IMR-90 (cell line): ENCODE results near the gene TEX22. TPM values are rescaled to one million over a fixed set of nuclear protein-coding genes. Genes with fewer than 3 reads are reported as not detected.

ENCODE experiments used
- ATAC-seq: fragments of 200-7000 bp; cut with Tn5 transposase; 2 replicates; pipeline ENCODE4 v1.9.1; 2020; ENCODE audit warnings: low read depth, mild to moderate bottlenecking, moderate library complexity
- BruUV-seq: library from RNA; stranded (reverse); fragments of 400-500 nt; replicated peaks from 2 replicates; lab custom pipeline; 2021; lab: Mats Ljungman, UMichigan
- CTCF ChIA-PET: fragments of 300-600 bp; formaldehyde crosslinking; extraction: SDS; loops from one replicate; lab custom pipeline; 2021; ENCODE audit warnings: antibody characterized with exemption; lab: Yijun Ruan, JAX
- POLR2A ChIA-PET: fragments of 300-600 bp; sonication (Branson Sonifier 250); formaldehyde crosslinking; loops from one replicate; lab custom pipeline; 2022; ENCODE audit warnings: antibody characterized with exemption; ENCODE audit not compliant: unreplicated experiment; lab: Charles Lee
- DNase-seq: peaks from one replicate; pipeline ENCODE4 v3.0.0; 2013
- H2AFZ ChIP-seq: replicated peaks from 2 replicates; pipeline ENCODE3; 2013; ENCODE audit warnings: low read length, mild to moderate bottlenecking; ENCODE audit not compliant: poor library complexity
- H2AK5ac ChIP-seq: 2 replicates; pipeline ENCODE4 v1.6.1; 2013; ENCODE audit warnings: low read depth, low read length, inconsistent platforms
- H2AK9ac ChIP-seq: replicated peaks from 2 replicates; pipeline ENCODE3; 2013; ENCODE audit warnings: mild to moderate bottlenecking, low read depth, low read length, moderate library complexity; ENCODE audit not compliant: poor library complexity
- H2BK120ac ChIP-seq: 2 replicates; pipeline ENCODE4 v1.6.1; 2013; ENCODE audit warnings: low read depth, low read length, inconsistent platforms
- H2BK15ac ChIP-seq: 3 replicates; pipeline ENCODE4 v1.6.1; 2013; ENCODE audit warnings: low read depth, low read length, inconsistent platforms
- H2BK20ac ChIP-seq: 2 replicates; pipeline ENCODE4 v1.6.1; 2013; ENCODE audit warnings: low read depth, mild to moderate bottlenecking, inconsistent platforms, low read length, moderate library complexity
- H2BK5ac ChIP-seq: 2 replicates; pipeline ENCODE4 v1.6.1; 2013; ENCODE audit warnings: mild to moderate bottlenecking, low read depth, low read length, inconsistent platforms; ENCODE audit not compliant: poor library complexity, severe bottlenecking
- H3K14ac ChIP-seq: replicated peaks from 2 replicates; pipeline ENCODE4 v1.6.1; 2013; ENCODE audit warnings: low read depth, low read length, inconsistent platforms
- H3K18ac ChIP-seq: 2 replicates; pipeline ENCODE4 v1.6.1; 2013; ENCODE audit warnings: low read depth, low read length, control low read depth
- H3K23ac ChIP-seq: 2 replicates; pipeline ENCODE4 v1.6.1; 2013; ENCODE audit warnings: low read depth, low read length, inconsistent platforms
- H3K27ac ChIP-seq: 2 replicates; pipeline ENCODE4 v1.5.1; 2013; ENCODE audit warnings: mild to moderate bottlenecking, control low read depth, low read length; ENCODE audit not compliant: insufficient read depth
- H3K27me3 ChIP-seq: 2 replicates; pipeline ENCODE4 v1.6.1; 2013; ENCODE audit warnings: low read length; ENCODE audit not compliant: control insufficient read depth, insufficient read depth
- H3K36me3 ChIP-seq: 2 replicates; pipeline ENCODE4 v1.6.1; 2013; ENCODE audit warnings: low read length, mixed read lengths; ENCODE audit not compliant: control insufficient read depth, insufficient read depth
- H3K4ac ChIP-seq: 2 replicates; pipeline ENCODE4 v1.6.1; 2013; ENCODE audit warnings: low read depth, low read length, inconsistent platforms
- H3K4me1 ChIP-seq: 2 replicates; pipeline ENCODE4 v1.6.1; 2013; ENCODE audit warnings: low read length, mixed read lengths; ENCODE audit not compliant: control insufficient read depth, insufficient read depth
- H3K4me2 ChIP-seq: 2 replicates; pipeline ENCODE4 v1.6.1; 2013; ENCODE audit warnings: low read depth, mild to moderate bottlenecking, control low read depth, low read length, moderate library complexity
- H3K4me3 ChIP-seq: 2 replicates; pipeline ENCODE4 v1.5.1; 2013; ENCODE audit warnings: low read depth, mild to moderate bottlenecking, control low read depth, low read length, moderate library complexity; ENCODE audit not compliant: insufficient read depth
- H3K56ac ChIP-seq: 2 replicates; pipeline ENCODE4 v1.6.1; 2013; ENCODE audit warnings: low read length, inconsistent platforms; ENCODE audit not compliant: insufficient read depth; ENCODE audit errors: extremely low read depth
- H3K79me1 ChIP-seq, 2 experiments: 2 replicates each; pipeline ENCODE4 v1.6.1; 2013; ENCODE audit warnings: low read length in 2 of 2, inconsistent platforms in 1 of 2, low read depth in 1 of 2
- H3K9ac ChIP-seq: 2 replicates; pipeline ENCODE4 v1.6.1; 2013; ENCODE audit warnings: low read depth, low read length, control low read depth
- H3K9me1 ChIP-seq: 2 replicates; pipeline ENCODE4 v1.6.1; 2013; ENCODE audit warnings: low read length, inconsistent platforms; ENCODE audit not compliant: insufficient read depth
- H3K9me3 ChIP-seq: 2 replicates; pipeline ENCODE4 v1.6.1; 2013; ENCODE audit warnings: low read length; ENCODE audit not compliant: control insufficient read depth, insufficient read depth
- H4K20me1 ChIP-seq: 2 replicates; pipeline ENCODE4 v1.6.1; 2013; ENCODE audit warnings: low read length, inconsistent platforms; ENCODE audit not compliant: insufficient read depth
- H4K5ac ChIP-seq: 2 replicates; pipeline ENCODE4 v1.6.1; 2013; ENCODE audit warnings: mild to moderate bottlenecking, low read depth, low read length, control low read depth
- H4K8ac ChIP-seq, 2 experiments: 2 replicates each; pipeline ENCODE4 v1.6.1; 2013; ENCODE audit warnings: low read depth in 2 of 2, low read length in 2 of 2, control low read depth in 1 of 2, inconsistent platforms in 1 of 2
- H4K91ac ChIP-seq: 2 replicates; pipeline ENCODE4 v1.6.1; 2013; ENCODE audit warnings: low read depth, low read length, inconsistent platforms; ENCODE audit not compliant: insufficient read depth
- CEBPB ChIP-seq: IDR thresholded peaks from 2 replicates; pipeline ENCODE4 v1.6.1; 2012; ENCODE audit warnings: low read depth, low read length, improper control_type of control experiment
- CHD1 ChIP-seq: IDR thresholded peaks from 2 replicates; pipeline ENCODE4 v1.6.1; 2012; ENCODE audit warnings: low read depth, low read length, improper control_type of control experiment
- ELK1 ChIP-seq: fragments of 150-350 bp; IDR thresholded peaks from 2 replicates; pipeline ENCODE4 v1.6.1; 2016; ENCODE audit warnings: low read depth, mild to moderate bottlenecking, low read length, moderate library complexity, borderline replicate concordance
- MAFK ChIP-seq: IDR thresholded peaks from 2 replicates; pipeline ENCODE4 v1.6.1; 2012; ENCODE audit warnings: low read depth, low read length, improper control_type of control experiment
- MAZ ChIP-seq: IDR thresholded peaks from 2 replicates; pipeline ENCODE4 v1.6.1; 2012; ENCODE audit warnings: low read depth, mild to moderate bottlenecking, low read length, improper control_type of control experiment, moderate library complexity, borderline replicate concordance
- MXI1 ChIP-seq: IDR thresholded peaks from 2 replicates; pipeline ENCODE4 v1.6.1; 2012; ENCODE audit warnings: low read depth, mild to moderate bottlenecking, low read length, moderate library complexity, borderline replicate concordance
- POLR2A ChIP-seq: IDR thresholded peaks from 2 replicates; pipeline ENCODE4 v1.6.1; 2012; ENCODE audit warnings: mild to moderate bottlenecking, low read depth, low read length
- RAD21 ChIP-seq: IDR thresholded peaks from 2 replicates; pipeline ENCODE4 v1.6.1; 2012; ENCODE audit warnings: low read length, improper control_type of control experiment
- RCOR1 ChIP-seq: IDR thresholded peaks from 2 replicates; pipeline ENCODE4 v1.6.1; 2012; ENCODE audit warnings: mild to moderate bottlenecking, low read length, improper control_type of control experiment; ENCODE audit not compliant: insufficient replicate concordance
- RFX5 ChIP-seq: IDR thresholded peaks from 2 replicates; pipeline ENCODE4 v1.8.0; 2012; ENCODE audit warnings: low read depth, mild to moderate bottlenecking, low read length, moderate library complexity
- SMC3 ChIP-seq: fragments of 150-350 bp; IDR thresholded peaks from 2 replicates; pipeline ENCODE4 v1.6.1; 2016; ENCODE audit warnings: low read depth, mild to moderate bottlenecking, antibody characterized with exemption, low read length, moderate library complexity
- WGBS, 2 experiments: methylation state at CpG; one replicate each; pipeline versions ENCODE4 v1.1.5 to v1.1.7; 2013; ENCODE audit warnings: missing lambda C conversion rate in 2 of 2; ENCODE audit not compliant: insufficient read length in 1 of 2; ENCODE audit errors: extremely low coverage in 2 of 2; 5-methylcytosine and 5-hydroxymethylcytosine counted together
- dilution Hi-C: fragments of 300-500 bp; cut with HindIII; formaldehyde crosslinking; loops from one replicate; pipeline ENCODE4 v1.14.3; 2018; ENCODE audit warnings: low sequenced_read_pairs; ENCODE audit not compliant: unreplicated experiment
- in situ Hi-C: fragments of 300-500 bp; cut with MboI; formaldehyde crosslinking; loops from 3 replicates; pipeline ENCODE4 v1.14.3; 2019; ENCODE audit warnings: low sequenced_read_pairs, inconsistent platforms, mixed read lengths
- intact Hi-C: fragments of 100-400 bp; cut with micrococcal nuclease; formaldehyde crosslinking; loops from 2 replicates; pipeline ENCODE4 v1.10.0; 2022
- polyA plus RNA-seq, 3 experiments: library from polyadenylated mRNA; depleted of rRNA; stranded (reverse); fragments of >200 nt; gene quantifications; 2 replicates each; pipeline ENCODE4 v1.2.3, GENCODE V29; 2012; ENCODE audit warnings: low replicate concordance in 1 of 3
- total RNA-seq: library from RNA; depleted of rRNA; stranded (reverse); fragments of >200 nt; gene quantifications from 2 replicates; pipeline ENCODE4 v1.2.3, GENCODE V29; 2012
- TF ChIP-seq, protein P1 (sequence below): fragments of 150-350 bp; IDR thresholded peaks from 2 replicates; pipeline ENCODE4 v1.6.1; 2017; ENCODE audit warnings: mild to moderate bottlenecking, antibody characterized with exemption, low read length, low read depth
- TF ChIP-seq, protein P2 (sequence below): conservative IDR thresholded peaks from 2 replicates; pipeline ENCODE4 v1.5.1; 2012; ENCODE audit warnings: mild to moderate bottlenecking, low read depth, low read length, improper control_type of control experiment

Gene TEX22
- total and polyA plus RNA-seq, 2 of the 4 experiments (the other 2 are of a cell fraction) = 0.10 to 0.18 TPM

DNA sequence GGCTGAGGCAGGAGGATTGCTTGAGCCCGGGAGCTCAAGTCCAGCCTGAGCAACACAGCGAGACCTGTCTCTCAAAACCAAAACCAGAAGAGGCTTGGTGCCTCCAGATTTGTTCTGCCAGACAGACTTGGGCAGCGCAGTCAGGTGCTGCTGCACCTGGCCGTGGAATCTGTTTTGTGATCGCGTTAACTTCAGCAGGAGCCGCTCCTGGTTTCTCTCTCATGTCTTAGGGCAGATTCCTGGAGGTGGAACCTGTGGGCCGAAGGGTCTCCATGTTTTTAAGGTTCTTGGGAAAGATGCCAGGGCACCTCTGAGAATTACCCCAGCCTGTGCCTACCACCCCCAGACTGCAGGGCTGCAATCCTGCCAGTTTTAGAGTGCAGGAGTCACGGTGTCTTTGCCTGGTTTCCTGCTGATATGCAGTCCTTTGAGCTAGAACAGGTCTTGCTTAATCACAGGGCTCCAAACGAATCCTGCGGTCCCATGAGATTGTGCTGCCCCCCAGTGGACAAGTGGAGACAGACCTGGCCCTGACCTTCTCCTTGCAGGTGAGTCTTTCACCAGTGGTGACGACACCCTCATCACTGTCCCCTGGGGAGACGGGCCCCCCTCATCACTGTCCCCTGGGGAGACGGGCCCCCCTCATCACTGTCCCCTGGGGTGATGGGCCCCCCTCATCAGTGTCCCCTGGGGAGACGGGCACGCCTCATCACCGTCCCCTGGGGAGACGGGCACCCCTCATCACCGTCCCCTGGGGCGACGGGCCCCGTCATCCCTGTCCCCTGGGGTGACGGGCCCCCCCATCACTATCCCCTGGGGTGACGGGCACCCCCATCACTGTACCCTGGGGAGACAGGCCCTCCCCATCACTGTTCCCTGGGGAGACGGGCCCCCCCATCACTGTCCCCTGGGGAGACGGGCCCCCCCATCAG lies 46.2 kb upstream of the TEX22 start:
- peaks cover 6% of the 10 kb centered on the region for H4K20me1 ChIP-seq
- H3K9ac ChIP-seq = no peak overlapping the region
- CTCF ChIA-PET = interaction anchor here (0.8 to 1.4 kb wide), 4 partner anchors 10 to 157 kb away, joined by 3 to 6 read pairs (median 3); no protein-coding TSS in a partner anchor
- H2BK15ac ChIP-seq = no peak overlapping the region
- H3K36me3 ChIP-seq = peaks cover 4% of the 10 kb centered on the region
- peaks cover 0 to 12% of the 10 kb centered on the region in 2 experiments; a peak in 2 of 4 replicates for H3K79me1 ChIP-seq
- no peak overlapping the region for H3K4ac ChIP-seq
- WGBS, 2 experiments = 78% methylated on average over 4 of the region's 26 CpGs; no CpG with 5 or more reads in 1 of the 2 experiments
- peak; percentile 95 for ATAC-seq
- dilution Hi-C loops = no loop called here
- no peak overlapping the region for H3K18ac ChIP-seq
- intact Hi-C loops = loop anchor here (1.0 to 5.0 kb wide), 2 partner anchors 70 to 149 kb away; no protein-coding TSS in a partner anchor
- H3K4me2 ChIP-seq = no peak overlapping the region
- in situ Hi-C loops = loop anchor here (10.0 kb wide), 1 partner anchor 257 kb away; no protein-coding TSS in a partner anchor
- H3K4me3 ChIP-seq = no peak overlapping the region
- H3K56ac ChIP-seq = no peak overlapping the region
- peaks cover 2% of the 10 kb centered on the region; the same call in 1 of the 2 replicates for H3K4me1 ChIP-seq
- peak overlapping the region; percentile 56 for H2AK9ac ChIP-seq
- H2BK120ac ChIP-seq = no peak overlapping the region
- H2AFZ ChIP-seq = peak overlapping the region; percentile 73
- no peak overlapping the region for H3K27ac ChIP-seq
- BruUV-seq = no TSS peak
- H3K23ac ChIP-seq = no peak overlapping the region
- no peak overlapping the region for H2AK5ac ChIP-seq
- H3K14ac ChIP-seq = no peak overlapping the region
- H3K27me3 ChIP-seq = no peaks in the 10 kb centered on the region
- no peak overlapping the region for H4K5ac ChIP-seq
- DNase-seq = peak; percentile 85
- no peaks in the 10 kb centered on the region for H3K9me1 ChIP-seq
- no peaks in the 10 kb centered on the region for H3K9me3 ChIP-seq
- no peak overlapping the region for H4K91ac ChIP-seq
- no peak overlapping the region for H2BK5ac ChIP-seq
- POLR2A ChIA-PET = no interaction called here
- H4K8ac ChIP-seq = no peak overlapping the region
- no peak overlapping the region for H2BK20ac ChIP-seq
- peak; percentile 99 for TF ChIP-seq CEBPB
- TF ChIP-seq RFX5 = no peak
- no peak for TF ChIP-seq RCOR1
- TF ChIP-seq, protein P1, sequence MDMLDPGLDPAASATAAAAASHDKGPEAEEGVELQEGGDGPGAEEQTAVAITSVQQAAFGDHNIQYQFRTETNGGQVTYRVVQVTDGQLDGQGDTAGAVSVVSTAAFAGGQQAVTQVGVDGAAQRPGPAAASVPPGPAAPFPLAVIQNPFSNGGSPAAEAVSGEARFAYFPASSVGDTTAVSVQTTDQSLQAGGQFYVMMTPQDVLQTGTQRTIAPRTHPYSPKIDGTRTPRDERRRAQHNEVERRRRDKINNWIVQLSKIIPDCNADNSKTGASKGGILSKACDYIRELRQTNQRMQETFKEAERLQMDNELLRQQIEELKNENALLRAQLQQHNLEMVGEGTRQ = no peak
- TF ChIP-seq MAFK = no peak
- no peak for TF ChIP-seq MXI1
- TF ChIP-seq SMC3 = peak; percentile 80
- TF ChIP-seq ELK1 = no peak
- no peak for TF ChIP-seq CHD1
- TF ChIP-seq MAZ = peak; percentile 28; the same call in 1 of the 2 replicates
- peak; percentile 97 for TF ChIP-seq RAD21
- TF ChIP-seq POLR2A = no peak
- TF ChIP-seq, protein P2, sequence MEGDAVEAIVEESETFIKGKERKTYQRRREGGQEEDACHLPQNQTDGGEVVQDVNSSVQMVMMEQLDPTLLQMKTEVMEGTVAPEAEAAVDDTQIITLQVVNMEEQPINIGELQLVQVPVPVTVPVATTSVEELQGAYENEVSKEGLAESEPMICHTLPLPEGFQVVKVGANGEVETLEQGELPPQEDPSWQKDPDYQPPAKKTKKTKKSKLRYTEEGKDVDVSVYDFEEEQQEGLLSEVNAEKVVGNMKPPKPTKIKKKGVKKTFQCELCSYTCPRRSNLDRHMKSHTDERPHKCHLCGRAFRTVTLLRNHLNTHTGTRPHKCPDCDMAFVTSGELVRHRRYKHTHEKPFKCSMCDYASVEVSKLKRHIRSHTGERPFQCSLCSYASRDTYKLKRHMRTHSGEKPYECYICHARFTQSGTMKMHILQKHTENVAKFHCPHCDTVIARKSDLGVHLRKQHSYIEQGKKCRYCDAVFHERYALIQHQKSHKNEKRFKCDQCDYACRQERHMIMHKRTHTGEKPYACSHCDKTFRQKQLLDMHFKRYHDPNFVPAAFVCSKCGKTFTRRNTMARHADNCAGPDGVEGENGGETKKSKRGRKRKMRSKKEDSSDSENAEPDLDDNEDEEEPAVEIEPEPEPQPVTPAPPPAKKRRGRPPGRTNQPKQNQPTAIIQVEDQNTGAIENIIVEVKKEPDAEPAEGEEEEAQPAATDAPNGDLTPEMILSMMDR = peak; percentile 91
